ENCODE measurements around the gene TLR2.
"Not testable (repeated sequence)": the region's sequence is repeated elsewhere in the genome, so short reads cannot be mapped to it uniquely, and the experiment has no call there.

The TLR2 gene

DNA sequence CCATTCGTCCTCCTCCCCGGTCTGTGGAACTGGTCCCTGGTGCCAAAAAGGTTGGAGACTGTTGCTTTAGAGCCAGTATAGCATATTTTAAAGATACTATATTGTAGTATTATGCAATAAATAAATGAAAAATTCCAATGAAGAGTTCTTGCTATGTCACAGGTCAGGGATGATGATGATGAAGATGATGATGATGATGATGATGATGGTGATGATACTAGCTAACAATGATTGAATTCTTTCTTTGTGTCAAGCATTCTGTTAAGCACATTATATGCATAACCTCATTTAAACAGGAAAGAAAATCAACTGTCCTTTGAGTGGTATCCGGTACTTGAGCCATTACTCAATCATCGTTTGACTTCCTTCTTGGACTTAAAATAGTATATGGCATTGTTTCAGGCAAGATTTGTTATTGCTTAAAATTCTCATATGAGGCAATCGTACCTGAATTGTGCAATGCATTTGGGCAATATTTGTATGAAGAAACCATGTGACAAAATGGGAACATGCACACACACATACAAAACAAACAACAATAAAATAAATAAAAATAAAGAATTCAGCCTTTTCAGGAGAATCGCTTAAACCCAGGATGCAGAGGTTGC, 22.8 kb upstream of the TLR2 start:
- peak; percentile 41 for FAIRE-seq

DNA sequence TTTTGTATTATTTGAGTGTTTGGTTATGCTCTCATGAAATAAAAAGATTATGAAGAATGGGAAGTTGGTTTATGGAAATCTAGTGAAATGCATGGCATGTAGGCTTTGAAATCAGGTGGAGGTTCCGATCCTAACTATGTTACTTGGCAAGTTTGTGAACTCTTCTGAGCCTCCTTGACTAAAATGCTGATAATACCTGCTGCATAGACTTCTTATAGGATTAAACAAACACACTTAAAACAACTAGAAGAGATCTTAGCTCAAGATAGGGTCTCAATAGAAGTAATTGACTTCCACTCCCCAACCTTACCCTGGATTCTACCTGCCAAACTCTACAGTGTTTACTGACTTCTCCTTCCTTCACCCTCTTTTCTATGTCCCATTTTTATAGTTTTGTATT, 22.2 kb upstream of the TLR2 start:
- no peak for FAIRE-seq

DNA sequence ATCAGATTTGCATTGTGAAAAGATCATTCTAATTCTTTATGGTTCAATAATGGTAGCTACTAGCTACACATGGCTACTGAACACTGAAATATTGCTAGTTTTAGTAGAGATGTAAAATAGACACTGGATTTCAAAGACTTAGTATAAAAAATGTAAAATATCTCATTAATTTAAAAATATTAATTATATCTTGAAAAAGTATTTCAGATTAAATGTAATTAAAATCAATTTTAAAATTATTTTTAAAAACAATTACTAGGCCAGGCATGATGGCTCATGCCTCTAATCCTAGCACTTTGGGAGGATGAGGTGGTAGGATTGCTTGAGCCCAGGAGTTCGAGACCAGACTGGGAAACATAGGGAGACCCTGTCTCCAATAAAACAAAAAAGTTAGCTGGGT, 20.4 kb upstream of the TLR2 start:
- FAIRE-seq: no peak

GRCh38 chr4:153666505-153666904, 17.6 kb upstream of the TLR2 start:
- not testable (repeated sequence) for FAIRE-seq

GRCh38 chr4:153668647-153669046, 15.4 kb upstream of the TLR2 start:
- FAIRE-seq: no peak

GRCh38 chr4:153669838-153670237, 14.2 kb upstream of the TLR2 start:
- FAIRE-seq: no peak

DNA sequence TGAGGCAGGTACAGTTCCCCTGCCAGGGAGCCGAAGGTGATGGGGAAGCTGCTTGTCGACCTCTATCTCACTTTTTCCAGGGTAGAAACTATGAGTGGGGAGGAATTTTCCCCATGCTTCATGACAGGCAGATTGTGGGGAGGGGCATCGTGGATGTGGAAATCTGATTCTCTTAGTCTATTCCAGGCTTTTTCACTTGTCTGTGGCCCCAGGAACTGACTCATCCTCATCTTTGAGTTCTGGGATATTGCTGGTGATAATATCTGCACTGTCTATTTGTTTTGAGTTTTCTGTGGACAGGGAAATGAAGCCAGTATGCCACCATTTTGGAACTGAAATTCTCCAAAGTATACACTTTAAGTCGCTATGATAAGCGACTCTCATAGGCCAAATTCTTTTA, 7.6 kb upstream of the TLR2 start:
- no peak for FAIRE-seq

- FAIRE-seq: no peak
Measured at GRCh38 chr4:153676984-153677383, 7.1 kb upstream of the TLR2 start.

- no peak for FAIRE-seq
Measured at GRCh38 chr4:153679486-153679885, 4.6 kb upstream of the TLR2 start.

DNA sequence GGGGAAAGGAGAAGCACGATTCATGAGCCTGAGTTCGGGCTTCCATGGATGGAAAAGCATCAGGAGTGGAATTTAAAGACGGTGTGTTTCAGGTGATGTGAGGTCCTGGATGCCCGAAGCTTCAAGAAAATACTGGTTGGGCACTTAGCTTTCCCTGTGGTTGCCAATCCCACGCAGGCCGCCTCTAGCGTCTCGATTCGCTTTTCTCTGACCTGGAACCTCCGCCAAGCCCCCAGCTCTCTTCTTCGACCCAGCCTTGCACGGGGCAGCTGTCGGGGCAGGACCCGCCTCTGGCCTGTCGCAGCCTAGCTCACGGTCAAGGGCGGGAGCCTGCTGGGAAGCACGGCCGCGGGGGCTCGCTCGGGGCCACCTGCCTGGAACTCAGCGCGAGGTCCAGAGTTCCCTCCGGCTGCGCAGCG, 308 bp upstream of the TLR2 start:
- no peak for FAIRE-seq

- FAIRE-seq: no peak
Measured at GRCh38 chr4:153684971-153685371, 891 bp downstream of the TLR2 start.

DNA sequence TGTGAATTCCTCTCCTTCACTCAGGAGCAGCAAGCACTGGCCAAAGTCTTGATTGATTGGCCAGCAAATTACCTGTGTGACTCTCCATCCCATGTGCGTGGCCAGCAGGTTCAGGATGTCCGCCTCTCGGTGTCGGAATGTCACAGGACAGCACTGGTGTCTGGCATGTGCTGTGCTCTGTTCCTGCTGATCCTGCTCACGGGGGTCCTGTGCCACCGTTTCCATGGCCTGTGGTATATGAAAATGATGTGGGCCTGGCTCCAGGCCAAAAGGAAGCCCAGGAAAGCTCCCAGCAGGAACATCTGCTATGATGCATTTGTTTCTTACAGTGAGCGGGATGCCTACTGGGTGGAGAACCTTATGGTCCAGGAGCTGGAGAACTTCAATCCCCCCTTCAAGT, 20.4 kb downstream of the TLR2 start:
- no peak for FAIRE-seq

- no peak for FAIRE-seq
Measured at GRCh38 chr4:153705743-153706468, 21.8 kb downstream of the TLR2 start.

DNA sequence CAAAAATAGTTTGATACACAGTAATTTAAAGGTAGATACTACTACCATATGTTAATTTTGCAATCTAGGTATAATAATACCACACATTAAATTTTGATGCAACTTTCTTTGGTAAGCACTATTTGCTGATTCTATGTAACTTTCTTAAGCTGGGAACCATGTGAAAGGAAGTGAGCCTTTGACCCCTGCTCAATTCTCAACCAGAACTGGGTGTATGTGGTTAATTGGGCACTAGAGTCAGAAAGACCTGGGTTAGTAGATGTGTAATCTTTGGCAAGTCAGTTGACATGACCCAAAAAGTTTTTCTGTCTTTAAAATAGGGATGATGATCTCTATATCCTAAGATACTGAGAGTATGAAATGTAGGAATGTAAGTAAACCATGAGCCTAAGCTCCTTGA, 22.4 kb downstream of the TLR2 start:
- no peak for FAIRE-seq

GRCh38 chr4:153710681-153711080, 26.6 kb downstream of the TLR2 start:
- FAIRE-seq: no peak

GRCh38 chr4:153713866-153714646, 30.0 kb downstream of the TLR2 start:
- peak; percentile 82 for FAIRE-seq

GRCh38 chr4:153722036-153722435, 38.0 kb downstream of the TLR2 start:
- FAIRE-seq: no peak

DNA sequence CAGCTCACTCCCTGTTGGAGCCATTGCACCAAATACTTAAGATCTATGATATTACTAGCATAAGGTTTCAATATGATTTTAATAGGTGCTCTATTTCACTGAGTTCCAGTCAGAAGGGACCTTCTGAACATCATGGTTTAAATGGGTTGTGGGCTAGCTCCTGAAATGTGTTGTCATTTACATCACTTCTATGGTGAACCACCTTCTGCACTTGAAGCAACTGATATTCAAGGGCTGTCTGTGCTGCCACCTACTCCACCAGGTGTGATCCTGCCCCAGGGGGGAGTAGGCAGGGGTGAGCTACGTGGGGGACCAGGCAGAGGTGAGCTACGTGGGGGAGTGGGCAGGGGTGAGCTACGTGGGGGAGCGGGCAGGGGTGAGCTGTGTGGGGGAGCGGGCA, 40.5 kb downstream of the TLR2 start:
- FAIRE-seq: no peak

DNA sequence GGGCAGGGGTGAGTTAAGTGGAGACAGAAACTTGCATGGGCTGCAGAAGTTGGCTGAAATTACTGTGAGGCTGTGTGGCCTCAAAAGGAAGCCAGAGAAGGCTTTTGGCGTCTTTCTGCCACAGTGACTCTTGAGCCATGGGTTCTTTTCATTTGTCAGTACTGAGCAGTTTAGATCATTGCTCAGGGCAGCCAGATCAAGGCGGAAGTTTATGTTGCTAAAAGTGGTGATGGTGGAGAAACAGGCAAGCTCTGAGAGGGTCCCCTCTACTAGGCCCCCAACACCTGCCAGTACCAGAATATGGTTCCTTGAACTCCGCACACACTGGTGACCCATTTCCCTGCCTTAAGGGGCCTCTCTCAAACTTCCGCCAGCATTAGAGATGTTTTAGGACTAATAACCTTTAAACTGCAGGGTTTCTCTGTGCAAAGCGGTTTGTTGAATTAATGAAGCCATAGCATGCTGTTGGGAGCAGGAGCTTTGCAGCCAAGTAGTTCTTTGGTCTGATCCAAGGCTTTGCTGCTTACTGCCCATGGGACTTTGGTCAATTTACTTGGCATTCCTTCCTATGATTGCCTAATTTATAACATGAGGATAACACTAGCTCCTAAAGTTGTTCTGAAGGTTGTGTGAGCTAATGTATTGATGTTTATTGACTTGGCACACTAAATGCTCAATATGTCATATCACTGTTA, 41.2 kb downstream of the TLR2 start:
- FAIRE-seq: no peak

GRCh38 chr4:153725831-153726154, 41.7 kb downstream of the TLR2 start:
- no peak for FAIRE-seq

DNA sequence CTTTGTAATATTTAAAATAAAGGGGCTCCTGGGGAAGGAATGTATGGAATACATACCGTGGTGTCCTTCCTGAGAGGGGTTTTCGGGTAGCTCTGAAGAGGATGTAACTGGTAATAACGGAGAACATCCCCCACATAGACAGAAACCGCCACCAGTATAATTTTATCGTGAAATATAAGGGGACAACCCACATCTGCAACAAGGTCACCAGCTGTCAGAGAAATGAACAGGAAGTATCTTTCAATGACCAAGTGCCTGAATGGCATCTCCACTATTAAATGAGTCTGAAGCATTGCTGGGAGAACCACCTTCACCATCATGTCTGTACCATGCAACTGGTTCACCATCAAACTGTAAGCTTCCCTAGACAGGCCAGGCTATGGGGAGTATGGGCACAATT, 44.1 kb downstream of the TLR2 start:
- FAIRE-seq: no peak

DNA sequence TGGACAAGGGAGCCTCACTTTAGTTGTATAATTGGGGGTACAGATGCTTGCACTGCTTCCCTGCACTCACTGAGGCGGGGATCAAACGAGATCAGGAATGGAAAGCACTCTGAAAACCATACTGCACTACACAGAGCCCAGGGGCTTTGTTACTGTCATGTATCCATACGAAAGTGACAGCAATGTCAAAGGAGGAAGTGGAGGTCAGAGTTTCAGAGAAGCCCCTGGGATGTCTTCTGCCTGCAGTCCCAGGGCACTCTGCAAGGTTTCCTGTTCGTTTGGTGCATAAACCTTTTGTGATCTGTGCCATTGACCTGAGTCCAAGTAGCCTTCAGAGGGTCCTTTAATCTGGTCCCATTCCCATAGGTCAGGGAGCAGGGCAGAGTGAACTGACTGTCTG, 44.6 kb downstream of the TLR2 start:
- FAIRE-seq: no peak

GRCh38 chr4:153729895-153730294, 45.8 kb downstream of the TLR2 start:
- no peak for FAIRE-seq

- FAIRE-seq: no peak
Measured at GRCh38 chr4:153731239-153731638, 47.2 kb downstream of the TLR2 start.

Data from islet of Langerhans (tissue), 1 donor.